Body of pancreas (tissue), 4 donors: ENCODE data around the gene KLHL22. TPM values are rescaled to one million over a fixed set of nuclear protein-coding genes. Genes with fewer than 3 reads are reported as not detected.

Experiments used
- ATAC-seq: fragments of 150-250 bp; one replicate; pipeline ENCODE4 v1.9.1; 2016
- DNase-seq, 4 donors: peaks; one replicate each; pipeline ENCODE4 v3.0.0-alpha.2; 2019
- H3K27ac ChIP-seq, 4 donors: fragments of 200-600 bp; sonication (generic); 1 replicate in 3 of 4; 2 replicates in 1 of 4; pipeline versions ENCODE4 v1.5.1 to v1.6.1; 2016 to 2019; ENCODE audit warnings: mild to moderate bottlenecking in 1 of 4, mixed read lengths in 1 of 4, moderate library complexity in 1 of 4
- H3K27me3 ChIP-seq, 2 donors: fragments of 200-600 bp; sonication (generic); one replicate each; pipeline ENCODE4 v1.6.0; 2016; ENCODE audit warnings: mild to moderate bottlenecking in 1 of 2
- H3K36me3 ChIP-seq, 2 donors: fragments of 200-600 bp; sonication (generic); replicated peaks in 1 of 2; 2 replicates each; pipeline ENCODE4 v1.5.1; 2016; ENCODE audit warnings: low read depth in 2 of 2; ENCODE audit not compliant: insufficient read depth in 1 of 2
- H3K4me1 ChIP-seq: fragments of 200-600 bp; sonication (generic); one replicate; pipeline ENCODE4 v1.6.0; 2016
- H3K4me3 ChIP-seq, 2 donors: fragments of 200-600 bp; sonication (generic); 1 replicate in 1 of 2; 2 replicates in 1 of 2; pipeline ENCODE4 v1.5.1; 2016 to 2019
- H3K9me3 ChIP-seq, 3 donors: fragments of 200-600 bp; sonication (generic); 1 replicate in 2 of 3; 2 replicates in 1 of 3; pipeline ENCODE4 v1.5.1; 2016
- POLR2A ChIP-seq, 3 donors: fragments of 450-650 bp; IDR thresholded peaks; one replicate each; pipeline ENCODE4 v1.6.1; 2016; ENCODE audit warnings: antibody characterized with exemption in 3 of 3, mild to moderate bottlenecking in 2 of 3
- WGBS, 2 donors: methylation state at CpG; one replicate each; pipeline ENCODE4 v1.1.5; 2017; 5-methylcytosine and 5-hydroxymethylcytosine counted together
- intact Hi-C: fragments of 100-400 bp; cut with DNase I; formaldehyde crosslinking; loops from one replicate; pipeline ENCODE4 v1.15.1; 2023
- total RNA-seq, 2 donors: library from RNA; depleted of rRNA; stranded (reverse); fragments of >200 nt; gene quantifications; one replicate each; pipeline ENCODE4 v1.1.0, GENCODE V29; 2016
- TF ChIP-seq, protein P1 (sequence below), 7 experiments: fragments of 450-650 bp in 4 of 7; fragments of 200-600 bp in 3 of 7; sonication (generic) in 3 of 7; IDR thresholded peaks; one replicate each; pipeline ENCODE4 v1.5.1; 2016 to 2019; ENCODE audit warnings: antibody characterized with exemption in 7 of 7

KLHL22 gene
- total RNA-seq, 2 donors from 2014 or later: 10.1 to 11.9 TPM

DNA sequence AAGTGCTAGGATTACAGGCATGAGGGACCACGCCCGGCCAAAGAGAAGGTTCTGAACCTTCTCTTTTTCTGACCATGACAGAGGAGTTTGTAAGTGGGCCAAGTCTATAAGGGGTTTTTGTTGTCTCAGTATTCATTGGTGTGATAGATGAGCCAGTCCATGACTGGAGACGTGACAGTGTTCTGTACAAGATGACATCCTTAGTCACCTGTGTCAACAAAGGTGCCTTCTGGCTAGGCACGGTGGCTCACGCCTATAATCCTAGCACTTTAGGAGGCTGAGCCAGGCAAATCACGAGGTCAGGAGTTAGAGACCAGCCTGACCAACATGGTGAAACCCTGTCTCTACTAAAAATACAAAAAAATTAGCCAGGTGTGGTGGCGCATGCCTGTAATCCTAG lies 4.2 kb upstream of the KLHL22 start:
- intact Hi-C loops: no loop called here
- DNase-seq (no peak), ATAC-seq (no peak)
- Histone ChIP-seq H3K36me3 (no peaks in the 10 kb centered on the region), H3K27ac (no peak overlapping the region), H3K4me3 (no peak overlapping the region), H3K4me1 (peaks cover 12% of the 10 kb centered on the region), H3K9me3 (no peaks in the 10 kb centered on the region), H3K27me3 (no peaks in the 10 kb centered on the region)
- TF ChIP-seq, protein P1, sequence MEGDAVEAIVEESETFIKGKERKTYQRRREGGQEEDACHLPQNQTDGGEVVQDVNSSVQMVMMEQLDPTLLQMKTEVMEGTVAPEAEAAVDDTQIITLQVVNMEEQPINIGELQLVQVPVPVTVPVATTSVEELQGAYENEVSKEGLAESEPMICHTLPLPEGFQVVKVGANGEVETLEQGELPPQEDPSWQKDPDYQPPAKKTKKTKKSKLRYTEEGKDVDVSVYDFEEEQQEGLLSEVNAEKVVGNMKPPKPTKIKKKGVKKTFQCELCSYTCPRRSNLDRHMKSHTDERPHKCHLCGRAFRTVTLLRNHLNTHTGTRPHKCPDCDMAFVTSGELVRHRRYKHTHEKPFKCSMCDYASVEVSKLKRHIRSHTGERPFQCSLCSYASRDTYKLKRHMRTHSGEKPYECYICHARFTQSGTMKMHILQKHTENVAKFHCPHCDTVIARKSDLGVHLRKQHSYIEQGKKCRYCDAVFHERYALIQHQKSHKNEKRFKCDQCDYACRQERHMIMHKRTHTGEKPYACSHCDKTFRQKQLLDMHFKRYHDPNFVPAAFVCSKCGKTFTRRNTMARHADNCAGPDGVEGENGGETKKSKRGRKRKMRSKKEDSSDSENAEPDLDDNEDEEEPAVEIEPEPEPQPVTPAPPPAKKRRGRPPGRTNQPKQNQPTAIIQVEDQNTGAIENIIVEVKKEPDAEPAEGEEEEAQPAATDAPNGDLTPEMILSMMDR (IDR thresholded peaks at IDR 0.05): no peak
- no peak for TF ChIP-seq POLR2A (IDR thresholded peaks at IDR 0.05)
- 79 to 90% methylated on average over 5 to 7 of the region's 7 CpGs for WGBS, 2 donors

DNA sequence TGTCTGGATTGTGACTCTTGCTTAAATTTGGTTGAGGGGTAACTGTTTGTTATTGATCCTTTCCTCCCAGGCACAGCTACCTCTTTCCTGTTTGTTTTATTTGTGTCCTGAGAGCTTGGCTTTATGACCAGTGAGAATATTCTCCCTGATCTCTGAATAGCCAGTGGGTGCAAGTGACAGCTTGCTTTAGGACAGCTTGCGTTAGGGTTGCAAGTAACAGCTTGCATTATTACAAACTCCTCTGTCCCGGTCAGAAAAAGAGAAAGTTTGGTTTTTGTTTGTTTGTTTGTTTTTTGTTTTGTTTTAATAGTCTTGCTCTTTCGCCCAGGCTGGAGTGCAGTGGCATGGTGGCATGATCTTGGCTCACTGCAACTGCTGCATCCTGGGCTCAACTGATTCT lies 3.3 kb upstream of the KLHL22 start:
- DNase-seq (no peak), ATAC-seq (no peak)
- H3K9me3 ChIP-seq: no peaks in the 10 kb centered on the region
- 77 to 79% methylated on average over 3 of the region's 3 CpGs for WGBS, 2 donors
- no peak overlapping the region for H3K27ac ChIP-seq
- H3K27me3 ChIP-seq: no peaks in the 10 kb centered on the region
- no peaks in the 10 kb centered on the region for H3K36me3 ChIP-seq
- TF ChIP-seq, protein P1 (IDR thresholded peaks at IDR 0.05): no peak
- no peak for TF ChIP-seq POLR2A (IDR thresholded peaks at IDR 0.05)
- no peak overlapping the region for H3K4me3 ChIP-seq
- peaks cover 21% of the 10 kb centered on the region for H3K4me1 ChIP-seq
- intact Hi-C loops: no loop called here

DNA sequence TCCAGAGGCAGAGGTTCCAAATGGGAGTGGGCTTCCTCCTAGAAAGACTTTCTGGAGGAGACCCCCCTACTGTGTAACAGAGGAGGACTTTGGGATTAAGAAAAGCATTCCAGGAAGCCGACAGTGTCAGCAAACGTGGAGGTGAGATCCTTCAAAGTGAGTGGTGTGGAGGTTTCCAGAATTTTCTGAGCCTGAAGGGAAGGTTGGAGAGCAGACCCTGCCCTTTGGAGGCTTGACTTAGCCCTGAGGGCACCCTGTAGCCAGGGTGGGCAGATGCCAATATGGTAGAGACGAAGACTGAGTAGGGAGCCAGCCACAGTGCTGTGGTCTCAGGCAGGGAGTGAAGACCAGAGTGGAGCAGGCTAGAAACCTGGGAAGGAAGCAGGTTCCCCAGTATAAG lies 1.8 kb upstream of the KLHL22 start:
- H3K27me3 ChIP-seq: no peaks in the 10 kb centered on the region
- WGBS, 2 donors: 89 to 91% methylated on average over 3 of the region's 3 CpGs
- no peaks in the 10 kb centered on the region for H3K36me3 ChIP-seq
- intact Hi-C loops: no loop called here
- DNase-seq: no peak
- peaks cover 28% of the 10 kb centered on the region for H3K4me1 ChIP-seq
- no peak for ATAC-seq
- H3K4me3 ChIP-seq: no peak overlapping the region
- no peaks in the 10 kb centered on the region for H3K9me3 ChIP-seq
- TF ChIP-seq POLR2A (IDR thresholded peaks at IDR 0.05): no peak
- TF ChIP-seq, protein P1 (IDR thresholded peaks at IDR 0.05): no peak
- no peak overlapping the region for H3K27ac ChIP-seq

DNA sequence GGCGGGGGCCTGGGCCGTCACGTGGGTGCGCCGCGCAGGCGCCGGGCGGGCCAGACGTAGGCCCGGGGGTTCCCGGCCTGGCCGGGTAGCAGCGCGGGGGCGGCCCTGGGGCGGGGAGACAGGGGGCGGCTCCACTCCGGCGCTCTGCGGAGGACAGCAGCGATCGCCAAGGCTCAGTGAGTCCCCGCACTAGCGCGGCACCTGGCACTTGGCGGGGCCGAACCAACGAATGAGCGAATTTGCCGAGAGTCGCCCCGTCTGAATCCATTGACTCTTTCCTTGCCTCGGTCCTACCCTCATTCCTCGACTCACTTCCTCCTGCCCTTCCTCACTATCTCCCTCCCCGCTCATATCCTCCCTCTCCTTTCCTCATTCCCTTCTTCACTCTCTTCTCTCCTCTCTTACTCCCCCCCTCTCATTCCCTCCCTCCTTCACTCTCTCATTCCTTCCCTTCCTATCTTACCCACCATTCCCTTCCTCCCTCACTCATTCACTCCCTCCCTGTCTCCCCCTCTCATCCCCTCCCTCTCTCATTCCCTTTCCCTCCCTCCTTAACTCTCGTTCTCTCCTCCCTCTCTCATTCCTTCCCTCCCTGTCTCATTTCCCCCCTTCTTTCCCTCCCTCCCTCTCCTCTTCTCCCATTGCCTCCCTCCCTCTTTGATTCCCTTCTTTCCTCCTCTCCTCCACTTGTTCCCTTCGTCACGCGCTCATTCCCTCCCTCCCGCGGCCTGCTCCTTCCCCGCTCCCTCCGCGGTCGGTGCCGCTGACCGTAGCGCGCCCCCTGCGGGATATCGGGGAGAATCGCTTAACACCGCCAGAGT lies 476 bp upstream of the KLHL22 start:
- WGBS, 2 donors: 0 to 1% methylated on average over 35 to 41 of the region's 54 CpGs
- Histone ChIP-seq H3K27me3 (no peaks in the 10 kb centered on the region), H3K27ac (peak overlapping the region; percentile 92 to 97 (median 94)), H3K36me3 (no peaks in the 10 kb centered on the region), H3K9me3 (no peaks in the 10 kb centered on the region), H3K4me3 (peak overlapping the region; percentile 34 to 43), H3K4me1 (peaks cover 32% of the 10 kb centered on the region)
- ATAC-seq: peak; percentile 93
- TF ChIP-seq POLR2A (IDR thresholded peaks at IDR 0.05): peak; percentile 64 to 92 (median 89)
- TF ChIP-seq, protein P1 (IDR thresholded peaks at IDR 0.05): peak; percentile 75 to 96 (median 89)
- intact Hi-C loops: no loop called here
- peak; percentile 91 to 94 (median 93) for DNase-seq
